Measurements from ENCODE around the gene STARD5. TPM values are rescaled to one million over a fixed set of nuclear protein-coding genes. Genes with fewer than 3 reads are reported as not detected.

Gene STARD5
- total RNA-seq, 1 experiment from 2014 or later: 0.41 TPM

- ChIA-PET POLR2A (ENCODE audit: unreplicated experiment) (no interaction called here), CTCF (no interaction called here)
- H2AFZ ChIP-seq: no peak overlapping the region
- no peaks in the 10 kb centered on the region for H3K9me3 ChIP-seq (ENCODE audit: insufficient read depth, low read depth)
- H3F3A ChIP-seq (ENCODE audit: insufficient read depth, low read depth): no peaks in the 10 kb centered on the region
- no peak overlapping the region for H3K4me3 ChIP-seq
- H3K36me3 ChIP-seq (ENCODE audit: low read depth): no peaks in the 10 kb centered on the region
- no peaks in the 10 kb centered on the region for H3K79me2 ChIP-seq (ENCODE audit: low read depth)
- no peak overlapping the region for H3K4me2 ChIP-seq
- intact Hi-C loops (cut with micrococcal nuclease; ENCODE audit: unreplicated experiment): no loop called here
- H3K27me3 ChIP-seq (ENCODE audit: insufficient read depth, low read depth): peaks cover 33% of the 10 kb centered on the region
- no TSS peak for BruUV-seq (replicated peaks)
- H3K27ac ChIP-seq: no peak overlapping the region
- H3K4me1 ChIP-seq (replicated peaks; ENCODE audit: insufficient read depth): no peaks in the 10 kb centered on the region
- no peaks in the 10 kb centered on the region for H4K20me1 ChIP-seq (ENCODE audit: insufficient read depth)
- H3K9me2 ChIP-seq (ENCODE audit: insufficient read depth): no peaks in the 10 kb centered on the region
- DNase-seq: no peak
- no peak for TF ChIP-seq CTCF (conservative IDR thresholded peaks at IDR 0.05)
- no peak for TF ChIP-seq EZH2 (IDR thresholded peaks at IDR 0.05; ENCODE audit: low read depth)
These were observed 1.2 kb downstream of the STARD5 start for GRCh38 chr15:81322676-81323253.

GRCh38 chr15:81321667-81322066 is 2.3 kb downstream of the STARD5 start:
- no peaks in the 10 kb centered on the region for H4K20me1 ChIP-seq (ENCODE audit: insufficient read depth)
- no peak overlapping the region for H3K4me3 ChIP-seq
- no TSS peak for BruUV-seq (replicated peaks)
- intact Hi-C loops (cut with micrococcal nuclease; ENCODE audit: unreplicated experiment): no loop called here
- H2AFZ ChIP-seq: no peak overlapping the region
- H3K9me2 ChIP-seq (ENCODE audit: insufficient read depth): no peaks in the 10 kb centered on the region
- H3K4me2 ChIP-seq: no peak overlapping the region
- no peaks in the 10 kb centered on the region for H3K9me3 ChIP-seq (ENCODE audit: insufficient read depth, low read depth)
- DNase-seq: no peak
- no peaks in the 10 kb centered on the region for H3F3A ChIP-seq (ENCODE audit: insufficient read depth, low read depth)
- POLR2A ChIA-PET (ENCODE audit: unreplicated experiment): no interaction called here
- no peak for TF ChIP-seq EZH2 (IDR thresholded peaks at IDR 0.05; ENCODE audit: low read depth)
- TF ChIP-seq CTCF (conservative IDR thresholded peaks at IDR 0.05): no peak
- no peaks in the 10 kb centered on the region for H3K4me1 ChIP-seq (replicated peaks; ENCODE audit: insufficient read depth)
- H3K36me3 ChIP-seq (ENCODE audit: low read depth): no peaks in the 10 kb centered on the region
- H3K27me3 ChIP-seq (ENCODE audit: insufficient read depth, low read depth): peaks cover 26% of the 10 kb centered on the region
- no peaks in the 10 kb centered on the region for H3K79me2 ChIP-seq (ENCODE audit: low read depth)
- H3K27ac ChIP-seq: no peak overlapping the region
- CTCF ChIA-PET: no interaction called here

GRCh38 chr15:81317642-81318017 is 6.3 kb downstream of the STARD5 start:
- H3K4me2 ChIP-seq: no peak overlapping the region
- H3K9me3 ChIP-seq (ENCODE audit: insufficient read depth, low read depth): no peaks in the 10 kb centered on the region
- no peaks in the 10 kb centered on the region for H3K36me3 ChIP-seq (ENCODE audit: low read depth)
- no peaks in the 10 kb centered on the region for H4K20me1 ChIP-seq (ENCODE audit: insufficient read depth)
- H3F3A ChIP-seq (ENCODE audit: insufficient read depth, low read depth): no peaks in the 10 kb centered on the region
- H2AFZ ChIP-seq: no peak overlapping the region
- DNase-seq: no peak
- POLR2A ChIA-PET (ENCODE audit: unreplicated experiment): no interaction called here
- CTCF ChIA-PET: no interaction called here
- TF ChIP-seq CTCF (conservative IDR thresholded peaks at IDR 0.05) (no peak), EZH2 (IDR thresholded peaks at IDR 0.05; ENCODE audit: low read depth) (no peak)
- no peak overlapping the region for H3K4me3 ChIP-seq
- BruUV-seq (replicated peaks): no TSS peak
- H3K9me2 ChIP-seq (ENCODE audit: insufficient read depth): no peaks in the 10 kb centered on the region
- H3K27ac ChIP-seq: no peak overlapping the region
- H3K4me1 ChIP-seq (replicated peaks; ENCODE audit: insufficient read depth): no peaks in the 10 kb centered on the region
- no peaks in the 10 kb centered on the region for H3K79me2 ChIP-seq (ENCODE audit: low read depth)
- intact Hi-C loops (cut with micrococcal nuclease; ENCODE audit: unreplicated experiment): no loop called here
- H3K27me3 ChIP-seq (ENCODE audit: insufficient read depth, low read depth): peaks cover 13% of the 10 kb centered on the region; the same call in 1 of the 2 replicates

Measured in PC-9 (cell line).